HFF-Myc (cell line): ENCODE data around the gene ZNF541.
A peak's percentile ranks its signal among the peaks of the same experiment; 100 is the strongest.
"Not testable (repeated sequence)": the region's sequence is repeated elsewhere in the genome, so short reads cannot be mapped to it uniquely, and the experiment has no call there.

Experiments used
- DNase-seq: peaks from one replicate; pipeline ENCODE4 v3.0.0-alpha.2; 2011; ENCODE audit warnings: low read depth; ENCODE audit errors: extremely low read depth
- H3K4me3 ChIP-seq: replicated peaks from 2 replicates; pipeline ENCODE4 v1.5.1; 2011; ENCODE audit warnings: low read depth, mild to moderate bottlenecking, control low read depth, low read length
- CTCF ChIP-seq: IDR thresholded peaks from 2 replicates; pipeline ENCODE4 v1.5.1; 2012; ENCODE audit warnings: mild to moderate bottlenecking, low read depth, low read length, control low read depth; ENCODE audit errors: missing control alignments

Gene ZNF541

GRCh38 chr19:47598407-47599349 is 25.7 kb upstream of the ZNF541 start:
- H3K4me3 ChIP-seq, result peak overlapping the region; percentile 51
- no peak for TF ChIP-seq CTCF
- DNase-seq, result peak; percentile 95

GRCh38 chr19:47595944-47596343 is 23.0 kb upstream of the ZNF541 start:
- DNase-seq, result no peak
- H3K4me3 ChIP-seq, result no peak overlapping the region
- no peak for TF ChIP-seq CTCF

DNA sequence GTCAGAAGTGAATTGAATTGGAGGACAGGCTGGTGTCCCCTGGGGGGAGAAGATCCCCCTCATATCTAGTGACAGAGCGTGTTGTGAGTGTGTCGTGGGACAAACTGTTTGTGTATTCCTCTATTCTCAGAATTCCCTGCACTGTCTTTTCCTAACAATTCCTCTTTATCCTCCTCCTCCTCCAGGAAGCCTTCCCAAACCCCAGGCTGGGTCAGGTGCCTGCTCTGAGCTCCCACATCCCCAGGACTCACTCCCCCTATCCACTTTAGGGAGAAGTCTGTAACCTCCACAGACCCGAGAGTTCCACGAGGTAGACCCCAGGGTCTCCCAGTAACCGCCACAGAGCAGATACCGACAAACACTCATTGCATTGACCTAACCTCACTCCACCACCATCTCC is 20.9 kb upstream of the ZNF541 start:
- no peak overlapping the region for H3K4me3 ChIP-seq
- TF ChIP-seq CTCF, result no peak
- no peak for DNase-seq

GRCh38 chr19:47589824-47590223 is 16.9 kb upstream of the ZNF541 start:
- no peak overlapping the region for H3K4me3 ChIP-seq
- TF ChIP-seq CTCF, result no peak
- no peak for DNase-seq

GRCh38 chr19:47587295-47587694 is 14.3 kb upstream of the ZNF541 start:
- DNase-seq, result no peak
- TF ChIP-seq CTCF, result no peak
- H3K4me3 ChIP-seq, result no peak overlapping the region

- not testable (repeated sequence) for DNase-seq, H3K4me3 ChIP-seq
These were observed 10.2 kb upstream of the ZNF541 start for GRCh38 chr19:47583161-47583560.

DNA sequence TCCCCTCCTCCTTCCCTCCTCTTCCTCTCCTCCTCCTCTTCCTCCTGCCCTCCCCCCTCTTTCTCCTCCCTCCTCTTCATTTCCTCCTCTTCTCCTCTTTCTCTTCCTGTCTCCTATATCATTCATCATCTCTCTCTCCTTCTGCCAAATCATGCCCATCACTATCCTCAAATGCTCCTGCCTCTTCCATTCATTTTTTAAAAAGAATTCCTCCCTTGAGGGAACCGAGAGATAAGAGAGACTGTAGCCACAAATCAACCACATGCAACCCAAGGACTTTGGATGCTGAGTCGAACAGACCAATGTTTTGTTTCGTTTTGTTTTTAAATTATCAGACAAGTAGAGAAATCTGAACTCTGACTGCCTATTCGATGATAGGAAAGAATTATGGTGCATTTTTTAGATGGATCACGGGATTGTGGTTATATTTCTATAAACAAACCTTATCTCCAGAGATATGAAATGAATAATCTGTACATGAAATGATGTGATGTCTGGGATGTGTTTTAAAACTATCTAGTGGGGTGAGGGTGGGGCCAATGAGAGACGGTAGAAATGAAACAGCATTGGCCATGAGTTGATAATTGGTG is 9.5 kb upstream of the ZNF541 start:
- H3K4me3 ChIP-seq, result no peak overlapping the region
- no peak for TF ChIP-seq CTCF
- DNase-seq, result no peak
